Measurements from ENCODE around the gene RPTOR.

- no peak for TF ChIP-seq CTCF (IDR thresholded peaks at IDR 0.05; ENCODE audit: extremely low read depth in 1 of 2, insufficient read depth in 1 of 2, low read depth in 1 of 2, low read length in 2 of 2)
- TF ChIP-seq EZH2 (IDR thresholded peaks at IDR 0.05; ENCODE audit: borderline replicate concordance, low read depth, low read length, severe bottlenecking): no peak
- TF ChIP-seq POLR2A (IDR thresholded peaks at IDR 0.05; ENCODE audit: low read depth, low read length): no peak
- no peak for TF ChIP-seq POLR2AphosphoS5 (IDR thresholded peaks at IDR 0.05; ENCODE audit: insufficient read depth, low read depth, low read length)
- TF ChIP-seq MAX (IDR thresholded peaks at IDR 0.05; ENCODE audit: insufficient read depth, insufficient read length): no peak
- TF ChIP-seq MYC (IDR thresholded peaks at IDR 0.05; ENCODE audit: low read depth, low read length): no peak
- TF ChIP-seq FOS (IDR thresholded peaks at IDR 0.05; ENCODE audit: borderline replicate concordance, insufficient read depth, low read length): no peak
- TF ChIP-seq JUN (IDR thresholded peaks at IDR 0.05; ENCODE audit: borderline replicate concordance, insufficient read depth, insufficient read length, low read depth): no peak
- no peak for TF ChIP-seq GATA2 (IDR thresholded peaks at IDR 0.05; ENCODE audit: insufficient read depth, insufficient read length, low read depth, low read length)
Measured at GRCh38 chr17:80986046-80986445, 441.4 kb downstream of the RPTOR start.

Data from endothelial cell of umbilical vein (primary cell).